B cell (primary cell): Measurements from ENCODE around the gene ILDR1.

Source experiments
- EZH2 ChIP-seq: IDR thresholded peaks from 2 replicates; pipeline ENCODE4 v1.6.1; 2012; ENCODE audit warnings: borderline replicate concordance, low read depth, mild to moderate bottlenecking, moderate library complexity, low read length; ENCODE audit not compliant: insufficient read depth, poor library complexity, severe bottlenecking
- TF ChIP-seq, protein P1 (sequence below): fragments of 200-600 bp; IDR thresholded peaks from one replicate; pipeline ENCODE4 v1.8.0; 2022; ENCODE audit warnings: antibody characterized with exemption, mild to moderate bottlenecking

DNA sequence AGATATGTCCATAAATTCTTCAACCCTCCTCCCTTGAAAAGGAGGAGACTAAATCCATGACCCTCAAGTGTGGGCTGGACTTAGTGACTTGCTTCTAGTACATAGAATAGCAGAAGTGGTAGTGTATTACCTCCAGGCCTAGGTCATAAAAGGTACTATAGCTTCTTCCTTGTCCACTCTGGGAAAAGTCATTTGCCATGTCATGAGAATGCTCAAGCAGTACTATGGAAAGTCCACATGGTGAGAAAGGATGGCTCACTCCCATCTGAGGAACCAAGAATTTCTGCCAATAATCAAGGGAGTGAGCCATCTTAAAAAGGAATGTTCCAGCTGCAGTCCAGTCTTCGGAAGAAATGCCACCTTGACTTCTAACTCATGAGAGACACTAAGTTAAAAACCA lies 10.5 kb upstream of the ILDR1 start:
- TF ChIP-seq, protein P1, sequence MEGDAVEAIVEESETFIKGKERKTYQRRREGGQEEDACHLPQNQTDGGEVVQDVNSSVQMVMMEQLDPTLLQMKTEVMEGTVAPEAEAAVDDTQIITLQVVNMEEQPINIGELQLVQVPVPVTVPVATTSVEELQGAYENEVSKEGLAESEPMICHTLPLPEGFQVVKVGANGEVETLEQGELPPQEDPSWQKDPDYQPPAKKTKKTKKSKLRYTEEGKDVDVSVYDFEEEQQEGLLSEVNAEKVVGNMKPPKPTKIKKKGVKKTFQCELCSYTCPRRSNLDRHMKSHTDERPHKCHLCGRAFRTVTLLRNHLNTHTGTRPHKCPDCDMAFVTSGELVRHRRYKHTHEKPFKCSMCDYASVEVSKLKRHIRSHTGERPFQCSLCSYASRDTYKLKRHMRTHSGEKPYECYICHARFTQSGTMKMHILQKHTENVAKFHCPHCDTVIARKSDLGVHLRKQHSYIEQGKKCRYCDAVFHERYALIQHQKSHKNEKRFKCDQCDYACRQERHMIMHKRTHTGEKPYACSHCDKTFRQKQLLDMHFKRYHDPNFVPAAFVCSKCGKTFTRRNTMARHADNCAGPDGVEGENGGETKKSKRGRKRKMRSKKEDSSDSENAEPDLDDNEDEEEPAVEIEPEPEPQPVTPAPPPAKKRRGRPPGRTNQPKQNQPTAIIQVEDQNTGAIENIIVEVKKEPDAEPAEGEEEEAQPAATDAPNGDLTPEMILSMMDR: no peak
- TF ChIP-seq EZH2: no peak
